Tibial nerve (tissue), 3 donors: ENCODE measurements around the gene COMTD1.

Source experiments
- POLR2A ChIP-seq, 2 donors: fragments of 450-650 bp; IDR thresholded peaks; one replicate each; pipeline ENCODE4 v1.6.1; 2017; ENCODE audit warnings: antibody characterized with exemption in 2 of 2, mild to moderate bottlenecking in 2 of 2, moderate library complexity in 2 of 2
- TF ChIP-seq, protein P1 (sequence below), 5 experiments: fragments of 200-600 bp in 3 of 5; fragments of 450-650 bp in 2 of 5; sonication (generic) in 3 of 5; IDR thresholded peaks; one replicate each; pipeline ENCODE4 v1.5.1; 2016 to 2019; ENCODE audit warnings: antibody characterized with exemption in 5 of 5, mild to moderate bottlenecking in 3 of 5, moderate library complexity in 2 of 5

DNA sequence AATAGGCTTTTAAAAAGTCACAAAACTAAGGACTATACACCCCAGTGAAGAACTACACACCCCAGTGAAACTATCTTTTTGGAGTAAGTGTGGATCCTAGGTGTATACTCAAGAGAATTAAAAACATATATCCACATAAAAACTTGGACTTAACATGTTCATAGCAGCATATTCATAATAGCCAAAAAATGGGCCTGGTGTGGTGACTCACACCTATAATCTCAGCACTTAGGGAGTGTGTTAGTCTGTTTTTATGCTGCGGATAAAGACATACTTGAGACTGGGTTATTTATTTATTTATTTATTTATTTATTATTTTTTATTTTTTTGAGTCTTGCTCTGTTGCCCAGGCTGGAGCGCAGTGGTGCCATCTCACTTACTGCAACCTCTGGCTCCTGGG, 19.0 kb upstream of the COMTD1 start:
- TF ChIP-seq, protein P1, sequence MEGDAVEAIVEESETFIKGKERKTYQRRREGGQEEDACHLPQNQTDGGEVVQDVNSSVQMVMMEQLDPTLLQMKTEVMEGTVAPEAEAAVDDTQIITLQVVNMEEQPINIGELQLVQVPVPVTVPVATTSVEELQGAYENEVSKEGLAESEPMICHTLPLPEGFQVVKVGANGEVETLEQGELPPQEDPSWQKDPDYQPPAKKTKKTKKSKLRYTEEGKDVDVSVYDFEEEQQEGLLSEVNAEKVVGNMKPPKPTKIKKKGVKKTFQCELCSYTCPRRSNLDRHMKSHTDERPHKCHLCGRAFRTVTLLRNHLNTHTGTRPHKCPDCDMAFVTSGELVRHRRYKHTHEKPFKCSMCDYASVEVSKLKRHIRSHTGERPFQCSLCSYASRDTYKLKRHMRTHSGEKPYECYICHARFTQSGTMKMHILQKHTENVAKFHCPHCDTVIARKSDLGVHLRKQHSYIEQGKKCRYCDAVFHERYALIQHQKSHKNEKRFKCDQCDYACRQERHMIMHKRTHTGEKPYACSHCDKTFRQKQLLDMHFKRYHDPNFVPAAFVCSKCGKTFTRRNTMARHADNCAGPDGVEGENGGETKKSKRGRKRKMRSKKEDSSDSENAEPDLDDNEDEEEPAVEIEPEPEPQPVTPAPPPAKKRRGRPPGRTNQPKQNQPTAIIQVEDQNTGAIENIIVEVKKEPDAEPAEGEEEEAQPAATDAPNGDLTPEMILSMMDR (IDR thresholded peaks at IDR 0.05): no peak
- TF ChIP-seq POLR2A (IDR thresholded peaks at IDR 0.05): no peak
